ENCODE measurements around the gene SEMA3G. TPM values are rescaled to one million over a fixed set of nuclear protein-coding genes. Genes with fewer than 3 reads are reported as not detected.

Gene SEMA3G
- total RNA-seq, 1 experiment from 2014 or later: 0.32 TPM

GRCh38 chr3:52399131-52399530 lies 45.8 kb downstream of the SEMA3G start:
- Mint-ChIP-seq H3K27ac (ENCODE audit: unreplicated experiment) (no peak overlapping the region), H3K4me3 (ENCODE audit: unreplicated experiment) (no peak overlapping the region), H3K36me3 (ENCODE audit: insufficient read depth, unreplicated experiment) (peaks cover 21% of the 10 kb centered on the region), H3K4me1 (ENCODE audit: low read depth, unreplicated experiment) (no peaks in the 10 kb centered on the region), H3K27me3 (ENCODE audit: insufficient read depth, unreplicated experiment) (no peaks in the 10 kb centered on the region), H3K9me3 (ENCODE audit: unreplicated experiment) (no peaks in the 10 kb centered on the region)
- POLR2A ChIA-PET: no interaction called here
- no TSS peak for BruUV-seq (replicated peaks)
- no peaks in the 10 kb centered on the region for H3K36me3 ChIP-seq (ENCODE audit: control insufficient read depth, insufficient read depth, low read length)
- TF ChIP-seq CTCF (IDR thresholded peaks at IDR 0.05; ENCODE audit: insufficient read depth in 1 of 2, low read depth in 1 of 2, low read length in 1 of 2, severe bottlenecking in 1 of 2, unreplicated experiment in 1 of 2): no peak
- no peaks in the 10 kb centered on the region for H3K9me3 ChIP-seq
- CTCF ChIA-PET: interaction anchor here (1.2 kb wide), 1 partner anchor 14 kb away, joined by 3 read pairs; no protein-coding TSS in a partner anchor
- intact Hi-C loops (cut with micrococcal nuclease; ENCODE audit: unreplicated experiment): no loop called here
- no peaks in the 10 kb centered on the region for H3K27me3 ChIP-seq (replicated peaks; ENCODE audit: control insufficient read depth, insufficient read depth, low read length)
- no peaks in the 10 kb centered on the region for H3K4me1 ChIP-seq
- DNase-seq: no peak
- no peak overlapping the region for H3K4me3 ChIP-seq (ENCODE audit: low read depth, low read length)

GRCh38 chr3:52398670-52399081 lies 46.2 kb downstream of the SEMA3G start:
- no peaks in the 10 kb centered on the region for H3K4me1 ChIP-seq
- Mint-ChIP-seq H3K9me3 (ENCODE audit: unreplicated experiment) (no peaks in the 10 kb centered on the region), H3K4me3 (ENCODE audit: unreplicated experiment) (no peak overlapping the region), H3K36me3 (ENCODE audit: insufficient read depth, unreplicated experiment) (peaks cover 17% of the 10 kb centered on the region), H3K27me3 (ENCODE audit: insufficient read depth, unreplicated experiment) (no peaks in the 10 kb centered on the region), H3K27ac (ENCODE audit: unreplicated experiment) (no peak overlapping the region), H3K4me1 (ENCODE audit: low read depth, unreplicated experiment) (no peaks in the 10 kb centered on the region)
- no TSS peak for BruUV-seq (replicated peaks)
- no peaks in the 10 kb centered on the region for H3K27me3 ChIP-seq (replicated peaks; ENCODE audit: control insufficient read depth, insufficient read depth, low read length)
- CTCF ChIA-PET: interaction anchor here (1.2 kb wide), 1 partner anchor 14 kb away, joined by 3 read pairs; no protein-coding TSS in a partner anchor
- no peaks in the 10 kb centered on the region for H3K9me3 ChIP-seq
- no peak overlapping the region for H3K4me3 ChIP-seq (ENCODE audit: low read depth, low read length)
- no peak for TF ChIP-seq CTCF (IDR thresholded peaks at IDR 0.05; ENCODE audit: insufficient read depth in 1 of 2, low read depth in 1 of 2, low read length in 1 of 2, severe bottlenecking in 1 of 2, unreplicated experiment in 1 of 2)
- POLR2A ChIA-PET: interaction anchor here (0.6 kb wide), 1 partner anchor 42 kb away, joined by 14 read pairs; no protein-coding TSS in a partner anchor
- DNase-seq: no peak
- H3K36me3 ChIP-seq (ENCODE audit: control insufficient read depth, insufficient read depth, low read length): no peaks in the 10 kb centered on the region
- intact Hi-C loops (cut with micrococcal nuclease; ENCODE audit: unreplicated experiment): no loop called here

- Histone ChIP-seq H3K4me3 (ENCODE audit: low read depth, low read length) (no peak overlapping the region), H3K4me1 (no peaks in the 10 kb centered on the region), H3K9me3 (no peaks in the 10 kb centered on the region), H3K27me3 (replicated peaks; ENCODE audit: control insufficient read depth, insufficient read depth, low read length) (no peaks in the 10 kb centered on the region), H3K36me3 (ENCODE audit: control insufficient read depth, insufficient read depth, low read length) (no peaks in the 10 kb centered on the region)
- ChIA-PET CTCF (interaction anchor here (1.2 kb wide), 1 partner anchor 13 kb away, joined by 3 read pairs; no protein-coding TSS in a partner anchor), POLR2A (interaction anchor here (0.6 kb wide), 1 partner anchor 41 kb away, joined by 14 read pairs; no protein-coding TSS in a partner anchor)
- Mint-ChIP-seq H3K27me3 (ENCODE audit: insufficient read depth, unreplicated experiment) (no peaks in the 10 kb centered on the region), H3K4me3 (ENCODE audit: unreplicated experiment) (no peak overlapping the region), H3K36me3 (ENCODE audit: insufficient read depth, unreplicated experiment) (peaks cover 10% of the 10 kb centered on the region), H3K27ac (ENCODE audit: unreplicated experiment) (no peak overlapping the region), H3K9me3 (ENCODE audit: unreplicated experiment) (no peaks in the 10 kb centered on the region), H3K4me1 (ENCODE audit: low read depth, unreplicated experiment) (no peaks in the 10 kb centered on the region)
- TF ChIP-seq CTCF (IDR thresholded peaks at IDR 0.05; ENCODE audit: insufficient read depth in 1 of 2, low read depth in 1 of 2, low read length in 1 of 2, severe bottlenecking in 1 of 2, unreplicated experiment in 1 of 2): no peak
- DNase-seq: no peak
- no TSS peak for BruUV-seq (replicated peaks)
- intact Hi-C loops (cut with micrococcal nuclease; ENCODE audit: unreplicated experiment): no loop called here
These were observed 47.1 kb downstream of the SEMA3G start for GRCh38 chr3:52397676-52398399.
